ENCODE results near the gene ABHD6. TPM values are rescaled to one million over a fixed set of nuclear protein-coding genes. Genes with fewer than 3 reads are reported as not detected.

ABHD6 gene
- total and polyA plus RNA-seq, 9 of the 15 experiments (the other 6 are each of a cell fraction or from before 2014, with no cell fraction given) = 0.53 to 3.6 (median 2.5) TPM

DNA sequence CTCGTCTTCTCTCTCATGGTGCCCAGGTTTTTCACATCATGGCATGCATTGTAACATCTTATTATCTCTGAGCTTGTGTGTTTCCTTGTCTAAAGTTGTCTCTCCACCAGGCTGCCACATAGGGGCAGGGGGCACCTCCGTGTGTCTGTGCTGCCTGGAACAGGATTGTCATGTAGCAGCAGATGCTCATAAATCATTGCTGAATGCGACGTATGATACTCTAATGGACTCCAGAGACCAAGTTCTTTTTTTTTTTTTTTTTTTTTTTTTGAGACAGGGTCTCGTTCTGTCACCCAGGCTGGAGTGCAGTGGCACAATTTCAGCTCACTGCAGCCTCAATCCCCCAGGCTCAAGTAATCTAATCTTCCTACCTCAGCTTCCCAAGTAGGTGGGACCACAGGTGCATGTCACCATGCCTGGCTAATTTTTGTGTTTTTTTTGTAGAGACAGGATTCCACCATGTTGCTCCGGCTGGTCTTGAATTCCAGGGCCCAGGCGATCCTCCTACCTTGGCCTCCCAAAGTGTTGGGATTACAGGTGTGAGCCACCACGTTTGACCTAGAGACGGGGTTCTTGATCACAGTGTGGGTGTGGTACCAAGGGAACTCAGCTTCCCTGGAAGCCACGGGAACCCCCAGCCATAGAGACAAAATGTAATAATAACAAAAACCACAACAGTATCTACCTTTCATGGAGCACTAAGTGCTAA lies 22.1 kb upstream of the ABHD6 start:
- Histone ChIP-seq H3K36me3 (ENCODE audit: control insufficient read depth, insufficient read depth, low read length) (no peaks in the 10 kb centered on the region), H4K20me1 (replicated peaks; ENCODE audit: control insufficient read depth, insufficient read depth, low read length) (no peaks in the 10 kb centered on the region), H2AFZ (ENCODE audit: low read depth, low read length) (no peak overlapping the region), H3K4me1 (replicated peaks in 1 of 2; ENCODE audit: control insufficient read depth in 2 of 2, insufficient read depth in 2 of 2, low read length in 2 of 2) (no peaks in the 10 kb centered on the region; a peak in 1 of 5 replicates), H3K9ac (ENCODE audit: insufficient read depth in 1 of 2, low read depth in 2 of 2, low read length in 2 of 2) (no peak overlapping the region), H3K9me1 (ENCODE audit: control insufficient read depth, insufficient read depth, low read length) (no peaks in the 10 kb centered on the region), H3K4me3 (no peak overlapping the region), H3K79me2 (ENCODE audit: control insufficient read depth, insufficient read depth, low read length) (no peaks in the 10 kb centered on the region), H3K27me3 (ENCODE audit: control insufficient read depth in 2 of 2, insufficient read depth in 2 of 2, low read length in 2 of 2) (peaks cover 2 to 18% of the 10 kb centered on the region in 2 experiments; a peak in 3 of 5 replicates), H3K4me2 (ENCODE audit: insufficient read depth, low read length) (no peak overlapping the region), H3K9me3 (replicated peaks; ENCODE audit: control insufficient read depth, insufficient read depth, low read depth, low read length) (no peaks in the 10 kb centered on the region), H3K27ac (ENCODE audit: extremely low read depth, low read depth, low read length) (no peak overlapping the region)
- FAIRE-seq (no peak), ATAC-seq (no peak), DNase-seq (ENCODE audit: extremely low read depth in 1 of 4, low spot score in 3 of 4) (no peak)
- CTCF ChIA-PET (ENCODE audit: low intra/inter-chr PET ratio) = no interaction called here
- 3% methylated on average over 8 of the region's 10 CpGs for whole genome bisulfite sequencing (ENCODE audit: insufficient coverage, low coverage, missing lambda C conversion rate)
- POLR2A ChIA-PET = no interaction called here
- intact Hi-C loops (cut with micrococcal nuclease) = no loop called here
- no peak for TF ChIP-seq PRDM10 (IDR thresholded peaks at IDR 0.05; ENCODE audit: partially characterized antibody)
- TF ChIP-seq, protein P1, sequence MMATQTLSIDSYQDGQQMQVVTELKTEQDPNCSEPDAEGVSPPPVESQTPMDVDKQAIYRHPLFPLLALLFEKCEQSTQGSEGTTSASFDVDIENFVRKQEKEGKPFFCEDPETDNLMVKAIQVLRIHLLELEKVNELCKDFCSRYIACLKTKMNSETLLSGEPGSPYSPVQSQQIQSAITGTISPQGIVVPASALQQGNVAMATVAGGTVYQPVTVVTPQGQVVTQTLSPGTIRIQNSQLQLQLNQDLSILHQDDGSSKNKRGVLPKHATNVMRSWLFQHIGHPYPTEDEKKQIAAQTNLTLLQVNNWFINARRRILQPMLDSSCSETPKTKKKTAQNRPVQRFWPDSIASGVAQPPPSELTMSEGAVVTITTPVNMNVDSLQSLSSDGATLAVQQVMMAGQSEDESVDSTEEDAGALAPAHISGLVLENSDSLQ (IDR thresholded peaks at IDR 0.05) = peak; percentile 41; the same call in 1 of the 2 replicates
- peak; percentile 21 for TF ChIP-seq MEIS2 (IDR thresholded peaks at IDR 0.05; ENCODE audit: partially characterized antibody)
- TF ChIP-seq CREM (IDR thresholded peaks at IDR 0.05; ENCODE audit: low read depth) = no peak
- TF ChIP-seq NCOA1 (IDR thresholded peaks at IDR 0.05; ENCODE audit: low read depth) = no peak
- no TSS peak for BruUV-seq (replicated peaks)
- in situ Hi-C loops (cut with MboI) = no loop called here

Data from K562 (cell line).